Endothelial cell of umbilical vein (primary cell): ENCODE results near the gene TRAPPC12. TPM values are rescaled to one million over a fixed set of nuclear protein-coding genes. Genes with fewer than 3 reads are reported as not detected.
"Not testable (repeated sequence)": the region's sequence is repeated elsewhere in the genome, so short reads cannot be mapped to it uniquely, and the experiment has no call there.

Experiments used
- BruUV-seq: library from RNA; stranded (reverse); fragments of 400-500 nt; replicated peaks from 2 replicates; lab custom pipeline; 2021; lab: Mats Ljungman, UMichigan
- CTCF ChIA-PET: fragments of 300-600, 350-600 bp; sonication (Branson Sonifier 250); formaldehyde crosslinking; loops from one replicate; lab custom pipeline; 2021; ENCODE audit warnings: antibody characterized with exemption, inconsistent platforms; lab: Charles Lee
- POLR2A ChIA-PET: fragments of 300-600, 350-600 bp; sonication (Branson Sonifier 250); formaldehyde crosslinking; loops from one replicate; lab custom pipeline; 2021; ENCODE audit warnings: antibody characterized with exemption, inconsistent platforms; lab: Charles Lee
- DNase-seq: peaks from one replicate; pipeline ENCODE4 v3.0.0-alpha.2; 2011; ENCODE audit warnings: low read depth, low spot score
- FAIRE-seq: peaks from 2 replicates; lab custom pipeline; 2011; peaks lifted over from hg19 to GRCh38; lab: Jason Lieb, UNC
- H2AFZ ChIP-seq: 2 replicates; pipeline ENCODE4 v1.6.0; 2012; ENCODE audit warnings: low read depth, low read length, control low read depth, inconsistent platforms
- H3K27ac ChIP-seq: 2 replicates; pipeline ENCODE4 v1.5.1; 2011; ENCODE audit warnings: low read depth, mild to moderate bottlenecking, control low read depth, low read length, moderate library complexity; ENCODE audit not compliant: insufficient read depth
- H3K27me3 ChIP-seq, 2 experiments: 2 replicates each; pipeline versions ENCODE4 v1.6.0 to v1.6.1; 2011; ENCODE audit warnings: low read length in 2 of 2, mixed read lengths in 1 of 2; ENCODE audit not compliant: control insufficient read depth in 2 of 2, insufficient read depth in 2 of 2
- H3K36me3 ChIP-seq, 2 experiments: 2 replicates in 1 of 2; 3 replicates in 1 of 2; pipeline ENCODE4 v1.5.1; 2011; ENCODE audit warnings: low read length in 2 of 2, mild to moderate bottlenecking in 1 of 2, moderate library complexity in 1 of 2; ENCODE audit not compliant: control insufficient read depth in 2 of 2, insufficient read depth in 2 of 2; ENCODE audit errors: extremely low read depth in 1 of 2
- H3K4me1 ChIP-seq: 3 replicates; pipeline ENCODE4 v1.5.1; 2011; ENCODE audit warnings: mild to moderate bottlenecking, low read length; ENCODE audit not compliant: control insufficient read depth, insufficient read depth; ENCODE audit errors: extremely low read depth
- H3K4me2 ChIP-seq: 2 replicates; pipeline ENCODE4 v1.6.1; 2011; ENCODE audit warnings: low read length, control low read depth, mixed read lengths; ENCODE audit not compliant: insufficient read depth
- H3K4me3 ChIP-seq, 3 experiments: fragments of 200-600 bp in 1 of 3; sonication (generic), shearing (Covaris generic) in 1 of 3; replicated peaks in 1 of 3; 2 replicates each; pipeline ENCODE4 v1.5.1; 2011 to 2016; ENCODE audit warnings: control low read depth in 3 of 3, low read length in 3 of 3, mild to moderate bottlenecking in 2 of 3, inconsistent platforms in 1 of 3, low read depth in 1 of 3, moderate library complexity in 1 of 3; ENCODE audit not compliant: insufficient read depth in 1 of 3
- H3K79me2 ChIP-seq: 2 replicates; pipeline ENCODE4 v1.6.0; 2012; ENCODE audit warnings: low read length, inconsistent platforms; ENCODE audit not compliant: control insufficient read depth, insufficient read depth
- H3K9ac ChIP-seq: replicated peaks from 2 replicates; pipeline ENCODE3; 2011; ENCODE audit warnings: low read length, control low read depth; ENCODE audit not compliant: insufficient read depth; ENCODE audit errors: extremely low read depth
- H3K9me1 ChIP-seq: replicated peaks from 3 replicates; pipeline ENCODE4 v1.6.0; 2011; ENCODE audit warnings: mild to moderate bottlenecking, low read length; ENCODE audit not compliant: control insufficient read depth, insufficient read depth; ENCODE audit errors: extremely low read depth
- H3K9me3 ChIP-seq: replicated peaks from 2 replicates; pipeline ENCODE4 v1.5.1; 2012; ENCODE audit warnings: low read length, inconsistent platforms; ENCODE audit not compliant: control insufficient read depth, insufficient read depth
- H4K20me1 ChIP-seq: replicated peaks from 2 replicates; pipeline ENCODE3; 2011; ENCODE audit warnings: mild to moderate bottlenecking, low read length; ENCODE audit not compliant: control insufficient read depth, insufficient read depth; ENCODE audit errors: extremely low read depth
- EZH2 ChIP-seq: IDR thresholded peaks from 2 replicates; pipeline ENCODE4 v1.6.1; 2012; ENCODE audit warnings: borderline replicate concordance, low read depth, mild to moderate bottlenecking, moderate library complexity, low read length, inconsistent platforms; ENCODE audit not compliant: severe bottlenecking
- FOS ChIP-seq: IDR thresholded peaks from 2 replicates; pipeline ENCODE4 v1.6.1; 2011; ENCODE audit warnings: mild to moderate bottlenecking, low read length, moderate library complexity, borderline replicate concordance; ENCODE audit not compliant: insufficient read depth
- GATA2 ChIP-seq: IDR thresholded peaks from 2 replicates; pipeline ENCODE4 v1.7.0; 2011; ENCODE audit warnings: low read depth, mild to moderate bottlenecking, moderate library complexity, mixed read lengths, low read length; ENCODE audit not compliant: insufficient read length, insufficient read depth
- JUN ChIP-seq: IDR thresholded peaks from 2 replicates; pipeline ENCODE4 v1.6.1; 2011; ENCODE audit warnings: borderline replicate concordance, low read depth; ENCODE audit not compliant: insufficient read length, insufficient read depth
- MYC ChIP-seq: IDR thresholded peaks from one replicate; pipeline ENCODE4 v1.6.1; 2011; ENCODE audit warnings: mild to moderate bottlenecking, low read depth, low read length
- POLR2A ChIP-seq: IDR thresholded peaks from 2 replicates; pipeline ENCODE4 v1.6.1; 2012; ENCODE audit warnings: low read depth, mild to moderate bottlenecking, control low read depth, low read length
- POLR2AphosphoS5 ChIP-seq: IDR thresholded peaks from 2 replicates; pipeline ENCODE4 v1.6.1; 2012; ENCODE audit warnings: low read depth, mild to moderate bottlenecking, control low read depth, low read length, moderate library complexity; ENCODE audit not compliant: insufficient read depth
- dilution Hi-C: fragments of 300-500 bp; cut with MboI; formaldehyde crosslinking; loops from one replicate; pipeline ENCODE4 v1.15.0; 2019; ENCODE audit warnings: low sequenced_read_pairs; ENCODE audit not compliant: extremely low pct_ligation_motif_present
- intact Hi-C: fragments of 100-400 bp; cut with micrococcal nuclease; formaldehyde crosslinking; loops from one replicate; pipeline ENCODE4 v1.10.0; 2022
- polyA plus RNA-seq, 4 experiments: library from polyadenylated mRNA; depleted of rRNA in 3 of 4; stranded (reverse) in 3 of 4; unstranded in 1 of 4; fragments of >200 nt; gene quantifications; 2 replicates each; pipeline versions ENCODE4 v1.2.1 to v1.2.3, GENCODE V29; 2011 to 2012; ENCODE audit warnings: missing spikeins in 1 of 4
- total RNA-seq: library from RNA; stranded (reverse); gene quantifications from 2 replicates; pipeline ENCODE4 v1.2.3, GENCODE V29; 2021
- TF ChIP-seq, protein P1 (sequence below): IDR thresholded peaks from 2 replicates; pipeline ENCODE4 v1.6.1; 2011; ENCODE audit not compliant: insufficient read depth, insufficient read length
- TF ChIP-seq, protein P2 (sequence below), 2 donors: IDR thresholded peaks; 1 replicate in 1 of 2; 2 replicates in 1 of 2; pipeline ENCODE4 v1.5.1; 2011; ENCODE audit warnings: low read length in 2 of 2, mild to moderate bottlenecking in 2 of 2, moderate library complexity in 2 of 2, control low read depth in 1 of 2, inconsistent platforms in 1 of 2, low read depth in 1 of 2; ENCODE audit not compliant: insufficient read depth in 1 of 2; ENCODE audit errors: extremely low read depth in 1 of 2

TRAPPC12 gene
- total and polyA plus RNA-seq, 2 donors (not counting 3 experiments of a cell fraction or from before 2014, with no cell fraction given): 47.5 to 81.5 TPM

- peaks cover 4% of the 10 kb centered on the region for H3K4me1 ChIP-seq
- no peaks in the 10 kb centered on the region for H3K9me1 ChIP-seq
- FAIRE-seq (no peak), DNase-seq (no peak)
- no peak for TF ChIP-seq POLR2AphosphoS5
- no peak for TF ChIP-seq JUN
- TF ChIP-seq POLR2A: no peak
- no peak for TF ChIP-seq GATA2
- TF ChIP-seq, protein P1, sequence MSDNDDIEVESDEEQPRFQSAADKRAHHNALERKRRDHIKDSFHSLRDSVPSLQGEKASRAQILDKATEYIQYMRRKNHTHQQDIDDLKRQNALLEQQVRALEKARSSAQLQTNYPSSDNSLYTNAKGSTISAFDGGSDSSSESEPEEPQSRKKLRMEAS: no peak
- no peak for TF ChIP-seq EZH2
- no peak for TF ChIP-seq FOS
- TF ChIP-seq, protein P2, sequence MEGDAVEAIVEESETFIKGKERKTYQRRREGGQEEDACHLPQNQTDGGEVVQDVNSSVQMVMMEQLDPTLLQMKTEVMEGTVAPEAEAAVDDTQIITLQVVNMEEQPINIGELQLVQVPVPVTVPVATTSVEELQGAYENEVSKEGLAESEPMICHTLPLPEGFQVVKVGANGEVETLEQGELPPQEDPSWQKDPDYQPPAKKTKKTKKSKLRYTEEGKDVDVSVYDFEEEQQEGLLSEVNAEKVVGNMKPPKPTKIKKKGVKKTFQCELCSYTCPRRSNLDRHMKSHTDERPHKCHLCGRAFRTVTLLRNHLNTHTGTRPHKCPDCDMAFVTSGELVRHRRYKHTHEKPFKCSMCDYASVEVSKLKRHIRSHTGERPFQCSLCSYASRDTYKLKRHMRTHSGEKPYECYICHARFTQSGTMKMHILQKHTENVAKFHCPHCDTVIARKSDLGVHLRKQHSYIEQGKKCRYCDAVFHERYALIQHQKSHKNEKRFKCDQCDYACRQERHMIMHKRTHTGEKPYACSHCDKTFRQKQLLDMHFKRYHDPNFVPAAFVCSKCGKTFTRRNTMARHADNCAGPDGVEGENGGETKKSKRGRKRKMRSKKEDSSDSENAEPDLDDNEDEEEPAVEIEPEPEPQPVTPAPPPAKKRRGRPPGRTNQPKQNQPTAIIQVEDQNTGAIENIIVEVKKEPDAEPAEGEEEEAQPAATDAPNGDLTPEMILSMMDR (IDR thresholded peaks at IDR 0.05; ENCODE audit: extremely low read depth in 1 of 2, insufficient read depth in 1 of 2, low read depth in 1 of 2, low read length in 2 of 2): no peak
- TF ChIP-seq MYC: no peak
- H3K27ac ChIP-seq: no peak overlapping the region
- ChIA-PET POLR2A (no interaction called here), CTCF (interaction anchor here (1.7 to 2.8 kb wide), 3 partner anchors 14 to 30 kb away, joined by 4 to 9 read pairs (median 5); no protein-coding TSS in a partner anchor)
- no TSS peak for BruUV-seq
- H3K4me2 ChIP-seq: no peak overlapping the region
- no peaks in the 10 kb centered on the region for H4K20me1 ChIP-seq
- no peaks in the 10 kb centered on the region for H3K79me2 ChIP-seq
- H3K36me3 ChIP-seq: peaks cover 3 to 4% of the 10 kb centered on the region in 2 experiments
- no peak overlapping the region for H3K9ac ChIP-seq
- no peak overlapping the region for H3K4me3 ChIP-seq
- H2AFZ ChIP-seq: no peak overlapping the region
- H3K27me3 ChIP-seq: no peaks in the 10 kb centered on the region
- intact Hi-C loops (no loop called here), dilution Hi-C loops (no loop called here)
- H3K9me3 ChIP-seq: no peaks in the 10 kb centered on the region
Measured at GRCh38 chr2:3491716-3492474, 112.4 kb downstream of the TRAPPC12 start.

DNA sequence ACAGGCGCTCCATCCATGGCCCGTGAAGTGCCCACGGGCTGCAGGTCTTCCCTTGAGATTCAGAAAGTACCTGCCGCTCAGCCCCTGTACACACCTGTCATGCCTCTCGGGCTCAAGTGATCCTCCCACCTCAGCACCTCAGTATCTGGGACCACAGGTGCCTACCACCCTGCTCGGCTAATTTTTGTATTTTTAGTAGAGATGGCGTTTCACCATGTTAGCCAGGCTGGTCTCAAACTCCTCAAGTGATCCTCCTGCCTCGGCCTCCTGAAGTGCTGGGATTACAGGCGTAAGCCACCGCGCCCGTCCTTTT lies 112.9 kb downstream of the TRAPPC12 start:
- intact Hi-C loops, H4K20me1 ChIP-seq, H3K4me2 ChIP-seq, DNase-seq, H3K4me3 ChIP-seq, dilution Hi-C loops, BruUV-seq, H3K9ac ChIP-seq, H3K4me1 ChIP-seq, H3K36me3 ChIP-seq, H3K9me1 ChIP-seq, H3K79me2 ChIP-seq, H3K27me3 ChIP-seq, FAIRE-seq, POLR2A ChIA-PET, H3K9me3 ChIP-seq, H2AFZ ChIP-seq, H3K27ac ChIP-seq: not testable (repeated sequence)
- CTCF ChIA-PET: interaction anchor here (1.7 to 2.8 kb wide), 2 partner anchors 14 to 30 kb away, joined by 4 to 9 read pairs; no protein-coding TSS in a partner anchor
